ENCODE results near the gene DNASE1L1. TPM values are rescaled to one million over a fixed set of nuclear protein-coding genes. Genes with fewer than 3 reads are reported as not detected.

The DNASE1L1 gene
- total RNA-seq, 1 donor from 2014 or later = 52.5 TPM

DNA sequence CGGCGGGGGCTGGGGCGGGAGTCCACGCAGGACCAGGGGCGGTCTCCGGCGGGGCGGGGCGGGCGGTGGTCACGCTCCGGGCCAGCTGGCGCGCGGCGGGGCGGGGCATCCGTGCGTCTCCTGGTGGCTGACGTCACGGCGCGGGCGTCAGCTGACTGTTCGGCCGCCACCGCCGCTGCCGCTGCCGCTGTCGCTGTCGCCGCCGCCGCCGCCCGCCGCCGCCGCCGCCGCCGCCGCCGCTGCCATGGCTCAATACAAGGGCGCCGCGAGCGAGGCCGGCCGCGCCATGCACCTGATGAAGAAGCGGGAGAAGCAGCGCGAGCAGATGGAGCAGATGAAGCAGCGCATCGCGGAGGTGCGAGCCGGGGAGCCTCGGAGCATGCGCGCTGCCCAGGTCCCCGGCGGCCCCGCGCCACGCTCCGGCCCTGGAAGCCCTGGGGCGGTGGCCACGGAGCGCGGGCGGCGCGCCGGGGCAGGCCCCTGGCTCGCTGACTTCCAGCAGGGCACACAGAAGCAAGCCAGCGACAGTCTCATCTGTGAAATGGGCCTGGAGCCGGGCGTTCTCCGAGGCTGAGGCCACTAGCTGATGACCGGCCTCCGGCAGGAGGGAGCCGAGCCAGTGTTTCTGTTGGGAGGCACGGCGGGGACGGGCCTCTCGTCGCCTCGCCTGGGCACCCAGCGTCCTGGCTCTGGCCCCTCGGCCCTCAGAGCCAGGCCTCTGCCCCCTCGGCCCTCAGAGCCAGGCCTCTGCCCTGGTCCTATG is 35.1 kb upstream of the DNASE1L1 start, which contains the start of gene FAM50A:
TSS of gene FAM50A (plus strand) at position 150 of the 763 bp plus-strand sequence. CDS start at position 245, 95 bp downstream.
- H3K36me3 ChIP-seq = peaks cover 25 to 42% of the 10 kb centered on the region in 2 donors
- no peaks in the 10 kb centered on the region for H3K9me3 ChIP-seq
- intact Hi-C loops (cut with DNase I) = loop anchor here (5.0 kb wide), 2 partner anchors 33 to 37 kb away; partner anchors contain the start of genes DNASE1L1 and LAGE3
- H3K4me3 ChIP-seq = peak within 1 kb of the TSS; percentile 77 to 85
- peaks cover 0 to 13% of the 10 kb centered on the region in 2 donors for H3K4me1 ChIP-seq
- TF ChIP-seq, protein P1, sequence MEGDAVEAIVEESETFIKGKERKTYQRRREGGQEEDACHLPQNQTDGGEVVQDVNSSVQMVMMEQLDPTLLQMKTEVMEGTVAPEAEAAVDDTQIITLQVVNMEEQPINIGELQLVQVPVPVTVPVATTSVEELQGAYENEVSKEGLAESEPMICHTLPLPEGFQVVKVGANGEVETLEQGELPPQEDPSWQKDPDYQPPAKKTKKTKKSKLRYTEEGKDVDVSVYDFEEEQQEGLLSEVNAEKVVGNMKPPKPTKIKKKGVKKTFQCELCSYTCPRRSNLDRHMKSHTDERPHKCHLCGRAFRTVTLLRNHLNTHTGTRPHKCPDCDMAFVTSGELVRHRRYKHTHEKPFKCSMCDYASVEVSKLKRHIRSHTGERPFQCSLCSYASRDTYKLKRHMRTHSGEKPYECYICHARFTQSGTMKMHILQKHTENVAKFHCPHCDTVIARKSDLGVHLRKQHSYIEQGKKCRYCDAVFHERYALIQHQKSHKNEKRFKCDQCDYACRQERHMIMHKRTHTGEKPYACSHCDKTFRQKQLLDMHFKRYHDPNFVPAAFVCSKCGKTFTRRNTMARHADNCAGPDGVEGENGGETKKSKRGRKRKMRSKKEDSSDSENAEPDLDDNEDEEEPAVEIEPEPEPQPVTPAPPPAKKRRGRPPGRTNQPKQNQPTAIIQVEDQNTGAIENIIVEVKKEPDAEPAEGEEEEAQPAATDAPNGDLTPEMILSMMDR (IDR thresholded peaks at IDR 0.05) = peak in 1 of 3 experiments; percentile 26
- peak within 1 kb of the TSS; percentile 80 to 83 for H3K27ac ChIP-seq
- H3K27me3 ChIP-seq = no peaks in the 10 kb centered on the region
- peak in 1 of 2 donors; percentile 85 for DNase-seq (ENCODE audit: low spot score in 2 of 2)

DNA sequence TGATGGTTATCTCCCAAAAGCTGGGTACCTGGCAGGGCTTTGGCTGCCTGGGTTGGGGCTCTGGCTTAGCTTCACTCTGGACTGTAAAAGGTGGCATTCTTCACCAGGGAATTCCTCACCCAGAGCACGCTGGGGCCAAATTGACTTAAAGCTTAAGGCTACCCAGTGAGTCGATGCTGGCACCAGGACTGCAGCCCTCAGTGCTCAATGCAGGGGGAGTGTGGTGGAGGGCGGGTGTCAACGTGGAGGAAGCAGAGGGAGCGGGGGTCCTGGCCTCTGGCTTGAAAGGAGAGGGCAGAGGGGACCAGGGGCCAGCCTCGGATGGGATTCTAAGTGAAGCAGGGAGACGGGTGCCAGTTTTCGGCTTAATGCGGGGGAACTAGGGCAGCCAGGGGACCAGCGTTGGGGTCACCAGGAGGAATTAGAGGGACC is 34.4 kb upstream of the DNASE1L1 start:
- Histone ChIP-seq H3K4me1 (peaks cover 0 to 18% of the 10 kb centered on the region in 2 donors), H3K4me3 (peak overlapping the region; percentile 77 to 85), H3K9me3 (no peaks in the 10 kb centered on the region), H3K27me3 (no peaks in the 10 kb centered on the region), H3K36me3 (peaks cover 19 to 35% of the 10 kb centered on the region in 2 donors), H3K27ac (peak overlapping the region; percentile 80 to 83)
- TF ChIP-seq, protein P1 (IDR thresholded peaks at IDR 0.05) = no peak
- DNase-seq (ENCODE audit: low spot score in 2 of 2) = no peak
- intact Hi-C loops (cut with DNase I) = loop anchor here (5.0 kb wide), 2 partner anchors 34 to 36 kb away; partner anchors contain the start of genes DNASE1L1 and LAGE3

DNA sequence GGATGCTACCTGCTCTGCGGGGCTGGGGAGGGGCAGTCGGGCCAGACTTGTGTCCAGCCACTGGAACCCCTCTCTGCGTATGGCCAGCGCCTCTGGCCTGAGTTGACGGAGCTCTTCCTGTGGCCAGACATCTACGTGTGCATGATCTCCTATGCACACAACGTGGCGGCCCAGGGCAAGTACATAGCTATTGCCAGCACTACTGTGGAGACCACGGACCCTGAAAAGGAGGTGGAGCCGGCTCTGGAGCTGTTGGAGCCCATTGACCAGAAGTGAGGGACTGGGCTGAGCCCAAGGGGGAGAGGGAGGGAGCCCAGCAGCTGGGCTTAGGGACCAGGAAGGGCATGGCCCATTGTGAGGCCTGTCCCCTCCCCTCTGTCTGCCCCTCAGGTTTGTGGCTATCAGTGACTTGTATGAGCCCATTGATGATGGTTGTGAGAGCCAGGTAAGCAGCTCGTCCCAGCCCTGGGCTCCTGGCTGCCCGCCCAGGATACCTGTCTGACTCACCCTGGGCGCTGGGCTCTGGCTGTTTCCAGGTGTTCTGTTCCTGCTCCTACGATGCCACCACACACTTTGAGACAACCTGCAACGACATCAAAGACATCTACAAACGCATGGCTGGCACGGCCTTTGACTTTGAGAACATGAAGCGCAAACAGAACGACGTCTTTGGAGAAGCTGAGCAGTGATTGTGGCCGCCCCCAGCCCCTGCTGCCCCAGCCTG is 33.1 kb upstream of the DNASE1L1 start:
- H3K27me3 ChIP-seq = no peaks in the 10 kb centered on the region

DNA sequence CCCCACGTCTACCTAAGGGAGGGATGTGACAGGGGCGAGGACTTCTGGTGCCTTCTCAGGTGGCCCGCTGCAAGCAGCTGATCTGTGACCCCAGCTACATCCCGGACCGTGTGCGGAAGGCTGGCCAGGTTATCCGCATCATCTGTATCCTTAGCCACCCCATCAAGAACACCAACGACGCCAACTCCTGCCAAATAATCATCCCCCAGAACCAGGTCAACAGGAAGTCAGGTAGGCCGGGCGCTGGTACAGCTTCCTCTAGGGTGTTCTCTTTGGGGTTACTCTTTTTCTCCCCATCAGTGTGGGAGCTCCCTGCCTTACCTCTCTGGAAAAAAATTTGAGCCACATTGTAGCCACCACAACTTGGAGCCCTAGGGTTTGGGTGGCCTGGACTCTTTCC is 32.5 kb upstream of the DNASE1L1 start:
- DNase-seq (ENCODE audit: low spot score in 2 of 2) = no peak
- Histone ChIP-seq H3K4me3 (no peak overlapping the region), H3K27me3 (no peaks in the 10 kb centered on the region), H3K27ac (no peak overlapping the region), H3K4me1 (peaks cover 0 to 21% of the 10 kb centered on the region in 2 donors), H3K36me3 (peaks cover 15 to 33% of the 10 kb centered on the region in 2 donors), H3K9me3 (no peaks in the 10 kb centered on the region)
- TF ChIP-seq, protein P1 (IDR thresholded peaks at IDR 0.05) = no peak
- intact Hi-C loops (cut with DNase I) = loop anchor here (5.0 kb wide), 2 partner anchors 34 to 36 kb away; partner anchors contain the start of genes DNASE1L1 and LAGE3

More for the DNA sequence above, 33.1 kb upstream of the DNASE1L1 start:
- intact Hi-C loops (cut with DNase I) = loop anchor here (5.0 kb wide), 2 partner anchors 35 kb away; partner anchors contain the start of genes DNASE1L1 and LAGE3
- no peak for DNase-seq (ENCODE audit: low spot score in 2 of 2)
- Histone ChIP-seq H3K9me3 (no peaks in the 10 kb centered on the region), H3K36me3 (peaks cover 15 to 33% of the 10 kb centered on the region in 2 donors), H3K4me1 (peaks cover 0 to 21% of the 10 kb centered on the region in 2 donors), H3K4me3 (no peak overlapping the region), H3K27ac (no peak overlapping the region)
- TF ChIP-seq, protein P1 (IDR thresholded peaks at IDR 0.05) = no peak

DNA sequence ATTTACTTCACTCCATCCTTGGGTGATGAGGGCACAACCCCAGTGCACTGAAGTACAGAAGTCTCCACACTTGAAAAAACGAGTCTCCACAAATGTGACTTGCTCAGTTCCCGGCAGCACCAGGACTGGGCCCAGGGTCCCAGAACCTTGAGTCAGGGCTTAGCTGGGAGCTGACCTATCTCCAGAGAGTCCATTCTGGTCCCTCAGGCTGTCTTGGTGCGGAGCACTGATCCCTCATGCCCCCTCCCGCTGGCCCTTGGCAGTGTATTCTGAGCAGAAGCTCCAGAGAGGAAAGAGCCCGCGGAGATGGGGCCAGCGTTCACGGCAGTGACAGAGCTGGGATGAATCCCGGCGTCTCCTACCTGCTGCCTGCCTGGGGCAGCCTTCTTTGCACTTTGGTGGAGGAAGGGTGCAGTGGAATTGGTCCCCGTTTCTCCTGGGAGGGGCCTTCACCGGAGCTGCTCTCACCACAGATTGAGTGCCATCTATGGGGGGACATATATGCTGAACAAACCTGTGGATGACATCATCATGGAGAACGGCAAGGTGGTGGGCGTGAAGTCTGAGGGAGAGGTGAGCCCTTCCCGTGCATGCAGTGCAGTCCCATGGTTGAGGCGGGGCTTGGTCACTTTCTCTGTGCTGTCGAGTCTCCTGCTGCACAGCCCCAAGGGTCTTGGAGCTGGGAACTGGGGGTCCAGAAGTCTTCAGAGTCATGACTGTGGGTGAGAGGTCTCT is 31.7 kb upstream of the DNASE1L1 start:
- no peaks in the 10 kb centered on the region for H3K9me3 ChIP-seq
- H3K36me3 ChIP-seq = peaks cover 15 to 33% of the 10 kb centered on the region in 2 donors
- TF ChIP-seq, protein P1 (IDR thresholded peaks at IDR 0.05) = no peak
- no peak for DNase-seq (ENCODE audit: low spot score in 2 of 2)
- no peak overlapping the region for H3K27ac ChIP-seq
- H3K4me3 ChIP-seq = no peak overlapping the region
- H3K4me1 ChIP-seq = peaks cover 3 to 21% of the 10 kb centered on the region in 2 donors
- intact Hi-C loops (cut with DNase I) = loop anchor here (5.0 kb wide), 2 partner anchors 33 to 37 kb away; partner anchors contain the start of genes DNASE1L1 and LAGE3
- H3K27me3 ChIP-seq = no peaks in the 10 kb centered on the region
